SK-N-SH treated with all-trans-retinoic acid at 6 μM for 48 hours (cell line): ENCODE data around the gene TMEM212.

ENCODE experiments used
- ATAC-seq: fragments of 200-7000 bp; cut with Tn5 transposase; 3 replicates; pipeline ENCODE4 v1.9.1; 2020; ENCODE audit warnings: mild to moderate bottlenecking, moderate library complexity
- ARNTL ChIP-seq: fragments of 450-650 bp; formaldehyde crosslinking; IDR thresholded peaks from 2 replicates; pipeline ENCODE4 v1.5.0; 2020; ENCODE audit warnings: low read depth, mild to moderate bottlenecking, moderate library complexity, borderline replicate concordance
- CSDC2 ChIP-seq: fragments of 250-450 bp; sonication (Bioruptor Pico); IDR thresholded peaks from 2 replicates; pipeline ENCODE4 v1.5.0; 2020; ENCODE audit warnings: mild to moderate bottlenecking, moderate library complexity
- CSRNP3 ChIP-seq: fragments of 250-450 bp; sonication (Bioruptor Pico); IDR thresholded peaks from 2 replicates; pipeline ENCODE4 v1.5.1; 2021; ENCODE audit warnings: mild to moderate bottlenecking, moderate library complexity
- ESRRG ChIP-seq: fragments of 250-450 bp; sonication (Bioruptor Pico); IDR thresholded peaks from 2 replicates; pipeline ENCODE4 v1.6.1; 2021; ENCODE audit warnings: mild to moderate bottlenecking
- GLIS3 ChIP-seq: fragments of 250-450 bp; sonication (Bioruptor Pico); IDR thresholded peaks from 2 replicates; pipeline ENCODE4 v1.5.0; 2020; ENCODE audit warnings: mild to moderate bottlenecking, moderate library complexity
- ISL1 ChIP-seq: fragments of 250-450 bp; sonication (Bioruptor Pico); IDR thresholded peaks from 2 replicates; pipeline ENCODE4 v2.1.2; 2022; ENCODE audit warnings: mild to moderate bottlenecking, moderate library complexity
- OSR1 ChIP-seq: fragments of 250-450 bp; sonication (Bioruptor Pico); IDR thresholded peaks from 2 replicates; pipeline ENCODE4 v1.8.0; 2022; ENCODE audit warnings: moderate library complexity, mild to moderate bottlenecking, inconsistent platforms
- PATZ1 ChIP-seq: fragments of 250-450 bp; sonication (Bioruptor Pico); IDR thresholded peaks from 2 replicates; pipeline ENCODE4 v1.8.0; 2020; ENCODE audit warnings: mild to moderate bottlenecking, moderate library complexity, borderline replicate concordance
- PPARA ChIP-seq: fragments of 250-450 bp; sonication (Bioruptor Pico); IDR thresholded peaks from 2 replicates; pipeline ENCODE4 v1.5.0; 2020; ENCODE audit warnings: mild to moderate bottlenecking, borderline replicate concordance
- RARB ChIP-seq: fragments of 250-450 bp; sonication (Bioruptor Pico); IDR thresholded peaks from 2 replicates; pipeline ENCODE4 v1.8.0; 2021; ENCODE audit warnings: mild to moderate bottlenecking, moderate library complexity
- SNAI2 ChIP-seq: fragments of 250-450 bp; sonication (Bioruptor Pico); IDR thresholded peaks from 2 replicates; pipeline ENCODE4 v1.5.0; 2020; ENCODE audit warnings: mild to moderate bottlenecking, moderate library complexity
- TCF4 ChIP-seq: fragments of 250-450 bp; sonication (Bioruptor Pico); IDR thresholded peaks from 2 replicates; pipeline ENCODE4 v1.8.0; 2021; ENCODE audit warnings: mild to moderate bottlenecking, moderate library complexity, borderline replicate concordance
- TOX ChIP-seq: fragments of 250-450 bp; sonication (Bioruptor Pico); IDR thresholded peaks from 2 replicates; pipeline ENCODE4 v1.8.0; 2021; ENCODE audit warnings: mild to moderate bottlenecking, moderate library complexity, borderline replicate concordance
- TSHZ2 ChIP-seq: fragments of 250-450 bp; sonication (Bioruptor Pico); IDR thresholded peaks from 2 replicates; pipeline ENCODE4 v1.5.0; 2020; ENCODE audit warnings: mild to moderate bottlenecking, moderate library complexity
- ZC3H10 ChIP-seq: fragments of 250-450 bp; sonication (Bioruptor Pico); IDR thresholded peaks from 2 replicates; pipeline ENCODE4 v1.5.1; 2021; ENCODE audit warnings: mild to moderate bottlenecking, moderate library complexity
- ZFP3 ChIP-seq: fragments of 250-450 bp; sonication (Bioruptor Pico); IDR thresholded peaks from 2 replicates; pipeline ENCODE4 v1.5.0; 2020; ENCODE audit warnings: mild to moderate bottlenecking, moderate library complexity
- ZFP30 ChIP-seq: fragments of 450-650 bp; formaldehyde crosslinking; IDR thresholded peaks from 2 replicates; pipeline ENCODE4 v1.5.0; 2022; ENCODE audit warnings: mild to moderate bottlenecking, moderate library complexity
- ZNF565 ChIP-seq: fragments of 450-650 bp; formaldehyde crosslinking; conservative IDR thresholded peaks from 2 replicates; pipeline ENCODE4 v1.5.0; 2020; ENCODE audit warnings: low read depth, mild to moderate bottlenecking, moderate library complexity
- ZNF70 ChIP-seq: fragments of 450-650 bp; formaldehyde crosslinking; IDR thresholded peaks from 2 replicates; pipeline ENCODE4 v1.5.0; 2020; ENCODE audit warnings: mild to moderate bottlenecking, moderate library complexity
- ZNF8 ChIP-seq: fragments of 450-650 bp; formaldehyde crosslinking; IDR thresholded peaks from 2 replicates; pipeline ENCODE4 v1.5.0; 2020; ENCODE audit warnings: mild to moderate bottlenecking, moderate library complexity
- TF ChIP-seq, protein P1 (sequence below): fragments of 250-450 bp; sonication (Bioruptor Pico); IDR thresholded peaks from 2 replicates; pipeline ENCODE4 v1.5.1; 2020; ENCODE audit warnings: low read depth, mild to moderate bottlenecking, moderate library complexity
- TF ChIP-seq, protein P2 (sequence below): fragments of 250-450 bp; sonication (Bioruptor Pico); IDR thresholded peaks from 2 replicates; pipeline ENCODE4 v1.8.0; 2021; ENCODE audit warnings: low read depth, mild to moderate bottlenecking, moderate library complexity, borderline replicate concordance

TMEM212 gene

DNA sequence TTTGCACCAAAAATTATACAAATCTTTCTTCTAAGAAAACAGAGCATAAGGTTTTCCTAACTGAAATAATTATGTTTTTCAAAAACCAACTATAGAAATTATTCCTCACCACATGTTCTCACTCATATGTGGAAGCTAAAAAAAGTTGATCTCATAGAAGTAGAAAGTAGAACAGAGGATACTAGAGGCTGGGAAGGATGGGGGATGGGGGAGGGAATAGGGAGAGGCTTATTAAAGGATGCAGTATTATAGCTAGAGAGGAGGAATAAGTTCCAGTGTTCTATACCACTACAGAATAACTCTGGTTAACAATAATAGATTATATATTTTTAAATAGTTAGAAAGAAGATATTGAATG lies 12.7 kb upstream of the TMEM212 start (continued):
- TF ChIP-seq ZFP3 (CRISPR knock-in tag) (no peak), ZFP30 (CRISPR knock-in tag) (no peak), SNAI2 (no peak)

DNA sequence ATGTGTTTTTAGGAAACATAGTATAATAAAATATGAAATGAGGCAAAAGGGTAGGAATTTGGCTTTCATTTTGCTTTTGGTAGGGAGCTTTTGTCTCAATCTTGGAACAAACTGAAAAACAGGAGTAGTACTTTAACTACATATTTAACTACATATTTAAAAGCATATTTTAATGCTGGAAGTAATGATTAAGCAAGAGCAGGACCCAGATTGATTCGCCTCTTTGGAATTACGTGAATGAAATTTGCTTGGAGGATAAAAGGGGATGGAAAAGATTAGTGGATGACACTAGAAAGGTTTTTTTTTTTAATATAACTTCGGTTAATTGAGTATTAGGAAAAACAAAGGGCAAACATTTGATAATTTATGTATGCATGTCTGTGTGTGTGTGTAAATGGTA lies 11.2 kb upstream of the TMEM212 start:
- TF ChIP-seq ZNF8 (CRISPR knock-in tag), result no peak
- TF ChIP-seq ZFP3 (CRISPR knock-in tag), result no peak
- TF ChIP-seq CSDC2, result no peak
- no peak for TF ChIP-seq TCF4 (CRISPR knock-in tag)
- TF ChIP-seq GLIS3 (CRISPR knock-in tag), result no peak
- no peak for TF ChIP-seq ARNTL (CRISPR knock-in tag)
- TF ChIP-seq OSR1 (CRISPR knock-in tag), result no peak
- TF ChIP-seq ESRRG (CRISPR knock-in tag), result no peak
- TF ChIP-seq, protein P1, sequence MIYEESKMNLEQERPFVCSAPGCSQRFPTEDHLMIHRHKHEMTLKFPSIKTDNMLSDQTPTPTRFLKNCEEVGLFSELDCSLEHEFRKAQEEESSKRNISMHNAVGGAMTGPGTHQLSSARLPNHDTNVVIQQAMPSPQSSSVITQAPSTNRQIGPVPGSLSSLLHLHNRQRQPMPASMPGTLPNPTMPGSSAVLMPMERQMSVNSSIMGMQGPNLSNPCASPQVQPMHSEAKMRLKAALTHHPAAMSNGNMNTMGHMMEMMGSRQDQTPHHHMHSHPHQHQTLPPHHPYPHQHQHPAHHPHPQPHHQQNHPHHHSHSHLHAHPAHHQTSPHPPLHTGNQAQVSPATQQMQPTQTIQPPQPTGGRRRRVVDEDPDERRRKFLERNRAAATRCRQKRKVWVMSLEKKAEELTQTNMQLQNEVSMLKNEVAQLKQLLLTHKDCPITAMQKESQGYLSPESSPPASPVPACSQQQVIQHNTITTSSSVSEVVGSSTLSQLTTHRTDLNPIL (CRISPR knock-in tag), result no peak
- no peak for TF ChIP-seq ISL1 (CRISPR knock-in tag)
- TF ChIP-seq CSRNP3 (CRISPR knock-in tag), result no peak
- TF ChIP-seq TOX, result no peak
- TF ChIP-seq SNAI2, result no peak
- TF ChIP-seq ZNF565 (CRISPR knock-in tag), result no peak
- TF ChIP-seq PPARA, result no peak
- no peak for TF ChIP-seq RARB
- TF ChIP-seq, protein P2, sequence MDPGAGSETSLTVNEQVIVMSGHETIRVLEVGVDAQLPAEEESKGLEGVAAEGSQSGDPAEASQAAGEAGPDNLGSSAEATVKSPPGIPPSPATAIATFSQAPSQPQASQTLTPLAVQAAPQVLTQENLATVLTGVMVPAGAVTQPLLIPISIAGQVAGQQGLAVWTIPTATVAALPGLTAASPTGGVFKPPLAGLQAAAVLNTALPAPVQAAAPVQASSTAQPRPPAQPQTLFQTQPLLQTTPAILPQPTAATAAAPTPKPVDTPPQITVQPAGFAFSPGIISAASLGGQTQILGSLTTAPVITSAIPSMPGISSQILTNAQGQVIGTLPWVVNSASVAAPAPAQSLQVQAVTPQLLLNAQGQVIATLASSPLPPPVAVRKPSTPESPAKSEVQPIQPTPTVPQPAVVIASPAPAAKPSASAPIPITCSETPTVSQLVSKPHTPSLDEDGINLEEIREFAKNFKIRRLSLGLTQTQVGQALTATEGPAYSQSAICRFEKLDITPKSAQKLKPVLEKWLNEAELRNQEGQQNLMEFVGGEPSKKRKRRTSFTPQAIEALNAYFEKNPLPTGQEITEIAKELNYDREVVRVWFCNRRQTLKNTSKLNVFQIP (CRISPR knock-in tag), result no peak
- TF ChIP-seq PATZ1, result no peak
- TF ChIP-seq ZC3H10 (CRISPR knock-in tag), result no peak
- ATAC-seq, result no peak

DNA sequence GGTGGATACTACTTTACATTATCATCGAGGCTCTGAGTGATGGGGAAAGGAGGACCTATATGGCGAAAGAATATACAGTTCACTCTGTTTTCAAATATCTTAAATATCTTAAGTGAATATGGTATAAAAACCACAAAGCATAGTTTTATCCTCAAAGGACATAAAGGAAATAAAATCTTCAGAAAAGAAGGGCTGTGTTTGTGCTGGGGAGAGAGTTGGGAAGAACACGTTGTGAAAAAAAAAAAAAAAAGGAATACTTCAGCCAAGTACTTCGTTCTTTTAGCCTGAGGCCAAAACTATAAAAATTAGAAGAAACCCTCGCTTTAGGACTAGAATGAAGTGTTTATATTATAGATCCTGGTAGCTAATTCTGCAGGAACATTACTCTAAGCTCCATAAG lies 10.2 kb upstream of the TMEM212 start:
- TF ChIP-seq PPARA (no peak), ZFP3 (CRISPR knock-in tag) (no peak), TCF4 (CRISPR knock-in tag) (no peak), RARB (no peak), TSHZ2 (no peak), OSR1 (CRISPR knock-in tag) (no peak), SNAI2 (no peak), CSDC2 (no peak), ZC3H10 (CRISPR knock-in tag) (no peak), TOX (no peak), ZNF8 (CRISPR knock-in tag) (no peak), GLIS3 (CRISPR knock-in tag) (no peak), ARNTL (CRISPR knock-in tag) (no peak), ZNF565 (CRISPR knock-in tag) (no peak), ZNF70 (CRISPR knock-in tag) (no peak), ISL1 (CRISPR knock-in tag) (no peak), PATZ1 (no peak), ESRRG (CRISPR knock-in tag) (no peak), ZFP30 (CRISPR knock-in tag) (no peak)
- TF ChIP-seq, protein P2 (CRISPR knock-in tag), result no peak

More for the DNA sequence above, 10.2 kb upstream of the TMEM212 start:
- ATAC-seq, result no peak
